LoVo (cell line): Measurements from ENCODE around the gene GOLGA6A.
"Not testable (repeated sequence)": the region's sequence is repeated elsewhere in the genome, so short reads cannot be mapped to it uniquely, and the experiment has no call there.

Experiments
- DNase-seq: peaks from one replicate; pipeline ENCODE4 v3.0.0-alpha.2; 2016; ENCODE audit warnings: low spot score

The GOLGA6A gene

GRCh38 chr15:74082450-74082849, at the start of gene GOLGA6A:
TSS of gene GOLGA6A (minus strand) at chr15:74082550. CDS start at chr15:74082509, 41 bp downstream.
- not testable (repeated sequence) for DNase-seq

GRCh38 chr15:74131628-74132413, 49.5 kb upstream of the GOLGA6A start:
- DNase-seq: no peak

DNA sequence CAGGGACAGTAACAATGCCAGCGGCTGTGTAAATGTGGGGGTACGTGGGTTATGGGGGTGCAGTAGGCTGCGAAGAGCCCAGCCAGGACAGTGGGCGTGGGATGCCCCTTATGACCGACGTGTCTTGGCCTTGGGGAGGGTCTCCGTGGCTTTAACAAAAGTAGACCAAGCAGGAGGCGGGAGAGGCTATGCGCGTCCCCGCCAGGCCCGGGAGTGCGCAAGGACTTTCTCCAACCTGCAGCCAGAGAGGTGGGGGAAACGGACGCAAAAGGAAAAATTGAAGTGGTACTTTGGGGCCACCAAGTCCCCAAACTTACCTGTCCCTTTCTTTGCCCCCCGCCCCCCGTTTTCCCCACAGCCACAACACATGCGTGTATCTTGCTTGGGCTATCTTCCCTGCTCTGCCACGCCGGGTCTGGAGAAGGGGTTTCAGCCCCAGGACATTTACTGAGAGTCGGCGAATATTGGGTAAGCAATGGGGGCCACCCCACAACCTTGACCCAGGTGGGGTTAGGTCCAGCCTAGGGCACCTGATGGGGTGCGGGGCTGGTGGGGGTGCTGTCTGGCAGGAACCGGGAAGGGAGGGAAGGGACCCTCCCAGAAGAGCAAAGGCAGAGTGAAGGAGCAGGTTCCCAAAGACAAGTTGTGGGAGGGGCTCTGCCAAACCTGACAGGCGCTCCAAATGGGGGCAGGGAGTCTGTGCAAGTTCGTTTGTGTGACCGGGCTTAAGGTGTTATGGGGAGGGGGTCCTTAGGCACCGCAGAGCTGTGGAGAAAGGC, 48.7 kb upstream of the GOLGA6A start:
- DNase-seq: no peak

DNA sequence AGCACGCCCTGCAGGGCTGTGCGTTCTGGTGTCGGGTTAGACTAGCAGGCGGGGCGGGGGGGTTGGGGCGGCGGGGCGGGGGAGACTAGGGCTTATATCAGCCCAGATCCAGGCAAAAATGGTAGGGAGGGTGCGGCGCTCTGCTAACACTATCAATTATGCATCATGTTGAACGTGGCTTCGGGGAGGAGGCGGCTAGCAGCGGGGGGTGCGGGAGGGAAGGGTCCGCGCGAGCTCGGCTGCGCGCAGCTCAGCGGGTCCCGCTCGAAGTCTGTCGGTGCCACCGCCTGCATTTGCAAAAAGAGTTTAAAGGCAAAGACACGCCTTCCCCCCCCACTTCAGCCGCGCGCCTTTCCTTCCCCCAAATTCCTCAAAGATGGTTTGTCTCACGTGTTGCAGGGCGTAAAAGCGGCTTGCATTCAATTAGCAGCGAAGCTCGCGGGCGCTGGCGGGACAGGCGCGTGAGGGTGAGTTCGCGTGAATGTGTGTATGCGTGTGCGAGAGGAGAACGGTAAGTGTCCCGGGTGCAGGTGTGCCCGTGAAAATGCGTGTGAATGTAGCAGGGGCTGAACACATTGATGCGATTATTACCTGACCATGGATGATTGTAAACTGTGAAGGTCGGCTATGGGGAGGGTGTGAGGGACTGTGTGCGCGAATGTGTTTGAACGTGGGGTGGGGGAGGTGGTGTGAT, 48.0 kb upstream of the GOLGA6A start, which contains the start of gene ISLR2:
Gene ISLR2 (plus strand): TSS at position 432 of the 694 bp plus-strand sequence. CDS start 2,169 bp downstream, outside the sequence.
- no peak for DNase-seq

DNA sequence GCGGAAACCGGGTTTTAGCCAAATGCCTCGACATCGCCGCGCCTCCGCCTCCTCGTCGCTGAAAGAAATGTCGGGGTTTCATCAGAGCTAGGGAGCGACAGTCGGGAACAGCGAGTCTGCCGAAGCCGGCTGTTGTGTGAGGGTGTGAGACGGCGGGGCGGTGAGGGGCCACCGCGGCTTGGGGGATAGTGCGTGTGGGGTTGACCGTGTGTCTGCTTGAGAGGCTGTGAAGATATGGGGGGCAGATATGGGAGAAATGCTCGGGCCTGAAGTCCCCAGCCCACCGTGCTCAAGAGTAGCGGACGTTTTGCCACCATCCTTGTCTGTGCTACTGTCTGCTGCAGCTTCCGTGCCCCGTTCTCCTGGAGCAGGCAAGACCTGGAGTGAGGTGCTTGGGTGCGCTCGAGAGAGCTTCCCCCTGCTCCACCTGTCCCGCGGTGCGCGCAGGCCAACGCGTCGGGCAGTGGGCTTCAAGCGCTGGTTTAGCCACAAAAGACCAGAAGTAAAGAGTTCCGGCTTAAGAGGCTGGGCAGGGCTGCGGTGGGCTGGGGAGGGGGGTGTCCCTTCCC, 47.3 kb upstream of the GOLGA6A start:
- no peak for DNase-seq

GRCh38 chr15:74128785-74129585, 46.6 kb upstream of the GOLGA6A start:
- no peak for DNase-seq

DNA sequence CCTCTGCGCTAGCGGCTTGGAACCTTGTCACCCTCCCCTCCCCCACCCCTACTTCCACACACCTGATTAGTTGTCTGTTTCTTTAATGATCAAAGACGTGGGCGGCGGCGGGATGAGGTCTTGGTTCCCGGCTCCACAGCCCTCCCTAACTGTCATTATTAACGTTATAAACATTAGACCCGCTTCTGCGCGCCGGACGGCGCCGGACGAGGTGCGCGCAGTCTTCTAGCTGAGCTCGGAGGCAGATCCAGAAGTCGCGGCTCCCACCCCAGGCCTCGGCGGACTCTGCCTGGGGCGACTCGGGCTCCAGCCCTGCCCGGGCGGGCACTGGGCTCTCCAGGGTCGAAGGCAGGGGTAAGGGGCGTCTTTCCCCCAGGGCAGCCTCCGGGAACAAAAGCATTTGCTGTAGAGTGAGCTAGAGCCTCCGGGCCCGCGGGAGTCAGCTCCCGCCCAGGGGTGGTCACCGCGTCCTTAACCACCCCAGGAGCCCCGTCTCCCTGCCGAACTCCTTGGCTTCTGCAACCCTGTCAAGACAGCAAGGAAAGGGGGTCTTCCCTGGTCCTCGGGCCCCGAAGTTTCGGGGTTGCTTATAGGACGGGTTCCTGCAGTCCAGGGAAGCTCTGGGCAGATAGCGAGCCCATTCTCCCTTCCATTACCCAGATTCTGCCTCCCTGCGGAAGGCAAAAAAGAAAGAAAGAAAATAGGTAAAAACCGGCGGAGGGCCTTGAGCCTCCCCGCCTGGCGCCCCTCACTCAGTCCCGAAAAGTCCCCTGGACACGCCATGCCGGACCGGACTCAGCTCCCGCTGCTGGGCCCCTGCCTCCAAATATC, 45.8 kb upstream of the GOLGA6A start:
- no peak for DNase-seq

DNA sequence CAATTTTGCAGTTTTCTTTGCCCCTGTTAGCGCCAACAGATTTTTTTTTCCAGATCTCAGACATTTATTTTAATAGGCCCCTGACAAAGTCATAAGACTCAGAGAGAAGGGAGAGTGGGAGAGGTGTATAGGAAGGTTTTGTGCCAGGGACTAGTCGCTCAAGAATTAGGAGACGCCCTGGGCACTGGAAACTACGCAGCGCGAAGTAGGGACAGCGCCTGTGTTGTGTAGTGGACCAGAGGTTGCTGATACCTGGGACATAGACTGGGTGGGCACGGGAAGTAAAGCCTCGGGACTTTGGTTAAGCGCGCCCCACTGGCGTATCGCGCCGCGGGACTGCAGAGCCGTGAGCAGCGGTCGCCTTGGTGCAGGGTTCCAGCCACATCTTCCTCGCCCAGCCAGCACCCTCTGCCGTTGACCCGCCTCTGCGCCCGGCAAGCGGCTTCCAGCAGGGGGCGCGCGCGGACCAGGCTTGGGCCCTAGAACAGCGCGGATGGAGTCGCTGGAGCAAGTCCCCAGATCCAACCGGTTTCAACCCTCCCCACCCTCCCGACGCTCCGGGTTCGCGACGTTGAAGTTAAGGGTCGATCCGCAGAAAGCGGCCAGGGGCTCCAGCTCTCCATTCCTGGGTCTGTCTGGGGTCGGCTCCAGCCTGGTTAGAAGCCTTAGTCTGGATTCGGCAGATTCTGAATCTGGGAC, 45.1 kb upstream of the GOLGA6A start:
- peak; percentile 79 for DNase-seq

DNA sequence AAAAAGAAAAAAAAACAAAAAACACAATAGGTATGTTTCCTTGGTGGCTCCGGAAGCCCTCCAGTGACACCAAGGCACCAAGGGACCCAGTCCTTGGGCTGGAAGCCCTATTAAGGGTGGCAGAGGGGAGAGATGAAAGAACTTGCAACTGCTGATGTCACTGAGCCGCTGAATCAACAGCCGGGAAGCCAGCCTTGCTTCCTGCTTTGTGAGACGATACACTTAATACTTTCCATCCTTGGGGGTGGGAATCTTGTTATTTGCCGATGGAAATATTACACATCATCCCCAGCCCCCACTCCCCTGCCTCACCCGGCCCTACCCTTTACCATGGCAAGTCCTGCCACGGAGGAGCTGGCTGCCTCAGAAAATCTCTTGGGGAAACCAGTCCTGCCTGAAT, 42.4 kb upstream of the GOLGA6A start:
- no peak for DNase-seq

- DNase-seq: no peak
Measured at GRCh38 chr15:74124196-74124595, 41.8 kb upstream of the GOLGA6A start.

- no peak for DNase-seq
Measured at GRCh38 chr15:74123658-74124057, 41.3 kb upstream of the GOLGA6A start.

DNA sequence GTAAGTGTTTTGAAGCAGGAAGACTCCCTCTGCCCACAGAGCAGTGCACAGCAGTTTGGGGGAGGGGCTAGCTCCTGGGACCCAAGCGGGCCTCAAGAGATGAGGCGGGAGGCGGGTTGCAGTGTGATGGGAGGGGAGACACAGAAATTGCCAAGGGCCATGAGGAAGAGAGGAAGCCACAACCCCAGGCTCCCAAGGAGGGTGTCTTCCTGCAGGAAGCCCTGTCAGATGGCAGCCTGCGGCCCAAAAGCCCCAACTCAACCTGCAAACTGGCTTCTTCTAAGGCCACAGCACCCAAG, 40.7 kb upstream of the GOLGA6A start:
- DNase-seq: no peak

DNA sequence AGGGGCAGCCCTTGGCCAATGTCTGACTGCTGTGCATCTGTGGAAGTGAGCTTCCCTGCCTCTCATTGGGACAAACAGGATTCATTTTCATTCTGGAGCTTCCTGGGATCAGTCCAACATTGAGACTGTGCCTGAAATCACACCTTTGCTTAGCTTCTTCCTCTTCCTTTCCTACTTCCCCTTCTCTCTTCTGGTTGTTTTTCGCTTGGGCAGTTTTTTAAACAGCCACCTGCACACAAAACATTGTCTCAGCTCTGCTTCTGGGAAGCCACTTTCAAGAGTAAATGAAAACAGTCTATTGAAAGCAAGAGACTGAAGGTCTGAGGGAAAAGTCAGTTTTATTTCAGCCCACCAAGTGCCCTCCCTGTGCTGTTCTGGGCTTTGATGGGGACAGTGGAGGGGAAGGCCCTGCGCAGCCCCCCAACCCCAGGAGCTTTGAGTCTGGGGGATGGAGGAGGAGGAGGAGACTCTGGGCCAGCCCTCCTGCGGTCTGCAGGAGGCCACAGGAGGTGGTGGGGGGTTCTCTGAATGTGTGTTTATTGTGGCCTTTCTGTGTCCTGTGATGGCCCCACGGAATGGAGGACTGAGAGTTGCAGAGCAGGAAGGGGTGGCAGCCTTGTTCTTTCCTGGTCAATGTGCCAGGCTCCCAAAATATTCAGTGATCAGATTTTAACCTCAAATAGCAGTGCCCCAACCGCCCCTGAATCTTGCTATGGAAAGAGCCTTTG, 40.2 kb upstream of the GOLGA6A start:
- DNase-seq: no peak

DNA sequence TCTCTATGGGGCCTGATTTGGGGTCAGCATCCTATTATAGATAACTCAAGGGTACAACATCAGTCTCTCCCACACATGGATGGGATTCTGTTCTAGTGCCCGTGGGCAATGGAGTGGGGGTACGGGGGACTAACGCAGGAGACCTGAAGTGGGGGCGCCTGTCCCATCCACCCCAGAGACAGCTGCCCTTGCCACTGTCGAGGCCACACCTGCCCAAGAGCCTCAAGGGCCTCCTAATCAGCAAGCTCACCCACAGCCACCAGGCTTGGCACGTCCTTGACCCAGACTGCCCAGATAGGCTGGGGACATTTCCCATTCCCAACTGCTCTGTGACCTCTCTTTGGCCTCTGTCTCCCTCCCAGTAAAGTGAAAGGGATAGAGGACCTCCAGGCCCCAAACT, 39.5 kb upstream of the GOLGA6A start:
- no peak for DNase-seq

GRCh38 chr15:74121039-74121438, 38.7 kb upstream of the GOLGA6A start:
- no peak for DNase-seq

- DNase-seq: no peak
Measured at GRCh38 chr15:74120426-74120825, 38.1 kb upstream of the GOLGA6A start.

- DNase-seq: no peak
Measured at GRCh38 chr15:74109713-74110112, 27.4 kb upstream of the GOLGA6A start.

- not testable (repeated sequence) for DNase-seq
Measured at GRCh38 chr15:74108611-74109010, 26.3 kb upstream of the GOLGA6A start.

- no peak for DNase-seq
Measured at GRCh38 chr15:74108111-74108510, 25.8 kb upstream of the GOLGA6A start.
